Measurements from ENCODE around the gene KRT76. TPM values are rescaled to one million over a fixed set of nuclear protein-coding genes. Genes with fewer than 3 reads are reported as not detected.

Gene KRT76
- total RNA-seq (2014; rRNA removed; shearing (Covaris generic)), result not detected in 2 replicates
- polyA plus RNA-seq (2015; cell fraction: cytosol; rRNA removed), result not detected in 2 replicates
- not detected in 2 replicates for polyA plus RNA-seq (2015; cell fraction: nucleus; rRNA removed)

DNA sequence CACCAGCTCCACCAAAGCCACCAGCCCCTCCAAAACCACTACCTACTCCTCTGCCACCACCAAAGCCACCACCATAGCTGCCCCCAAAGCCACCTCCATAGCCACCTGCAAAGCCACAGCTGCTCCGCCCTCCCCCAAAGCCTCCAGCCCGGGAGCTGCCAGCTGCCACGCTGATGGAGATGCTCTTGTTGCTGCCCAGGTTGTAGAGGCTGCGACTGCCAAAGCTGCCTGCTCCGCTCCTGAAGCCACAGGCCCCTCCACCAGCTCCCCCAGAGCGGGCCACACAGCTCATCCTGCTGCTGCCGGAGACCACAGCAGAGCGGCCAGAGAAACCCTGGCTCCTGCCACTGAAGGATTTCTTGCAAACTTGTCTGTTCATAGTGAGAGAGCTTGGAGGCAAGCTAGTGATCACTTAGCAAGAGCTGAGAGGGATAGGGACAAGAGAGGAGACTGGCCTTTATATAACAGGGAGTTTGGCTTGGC, at the start of gene KRT76:
KRT76 (minus strand) TSS at position 433 of the 483 bp plus-strand sequence; CDS start at position 379, 54 bp downstream.
- no peak for DNase-seq (ENCODE audit: low read depth, low spot score)
- in situ Hi-C loops (cut with HindIII; ENCODE audit: low pct_unique_long_range_greater_than_20kb, low sequenced_read_pairs), result loop anchor here (25.0 kb wide), 1 partner anchor 140 kb away; no protein-coding TSS in a partner anchor

DNA sequence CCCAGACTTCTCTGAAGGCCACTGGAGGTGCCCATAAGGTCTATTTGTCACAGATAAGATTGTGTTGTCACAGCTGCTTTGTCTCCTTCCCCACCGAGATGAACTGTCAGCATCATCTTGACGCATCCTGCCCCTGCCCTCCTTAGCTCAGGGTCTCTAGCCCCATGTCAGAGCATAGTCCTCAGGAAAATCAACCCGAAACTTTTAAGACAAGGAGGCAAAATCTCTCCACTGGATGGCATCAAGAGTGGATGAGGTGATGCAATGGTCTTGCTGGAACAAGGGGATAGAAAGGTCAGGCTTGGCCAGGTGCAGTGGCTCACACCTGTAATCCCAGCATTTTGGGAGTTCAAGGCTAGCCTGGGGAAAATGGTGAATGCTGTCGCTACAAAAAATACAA, 48.8 kb upstream of the KRT76 start:
- no peak for DNase-seq (ENCODE audit: low read depth, low spot score)
- in situ Hi-C loops (cut with HindIII; ENCODE audit: low pct_unique_long_range_greater_than_20kb, low sequenced_read_pairs), result no loop called here

DNA sequence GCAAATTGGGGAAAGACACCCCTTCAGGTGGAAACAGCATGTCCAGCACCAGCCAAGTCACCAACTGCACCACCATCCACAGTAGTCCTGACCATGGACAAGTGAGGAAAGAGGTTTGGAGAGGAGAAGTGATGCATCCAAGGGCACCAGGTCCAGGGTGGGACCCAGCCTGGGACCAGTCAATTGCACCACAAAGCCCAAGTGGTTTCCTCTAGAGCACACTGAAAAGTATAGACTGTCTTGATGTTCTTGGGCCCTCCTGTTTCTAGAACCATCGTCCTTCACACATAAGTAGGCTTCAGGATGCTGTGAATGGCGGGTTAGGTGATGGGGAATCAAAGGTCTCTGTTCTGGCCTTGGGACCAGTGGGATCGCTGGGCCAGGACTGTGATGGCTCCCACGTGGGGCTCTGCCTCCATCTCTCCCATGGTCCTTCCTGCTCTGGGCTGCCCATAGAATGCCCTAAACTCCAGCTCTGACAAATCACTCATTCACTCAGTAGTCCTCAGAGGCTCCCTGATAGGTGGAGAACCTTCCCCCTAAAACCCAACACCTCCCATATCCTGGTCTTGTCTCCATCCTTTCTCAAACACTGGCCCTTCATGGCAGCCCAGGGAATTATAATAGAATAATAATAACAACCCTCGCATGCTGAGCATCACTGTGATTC, 47.7 kb upstream of the KRT76 start:
- DNase-seq (ENCODE audit: low read depth, low spot score), result no peak
- in situ Hi-C loops (cut with HindIII; ENCODE audit: low pct_unique_long_range_greater_than_20kb, low sequenced_read_pairs), result no loop called here

DNA sequence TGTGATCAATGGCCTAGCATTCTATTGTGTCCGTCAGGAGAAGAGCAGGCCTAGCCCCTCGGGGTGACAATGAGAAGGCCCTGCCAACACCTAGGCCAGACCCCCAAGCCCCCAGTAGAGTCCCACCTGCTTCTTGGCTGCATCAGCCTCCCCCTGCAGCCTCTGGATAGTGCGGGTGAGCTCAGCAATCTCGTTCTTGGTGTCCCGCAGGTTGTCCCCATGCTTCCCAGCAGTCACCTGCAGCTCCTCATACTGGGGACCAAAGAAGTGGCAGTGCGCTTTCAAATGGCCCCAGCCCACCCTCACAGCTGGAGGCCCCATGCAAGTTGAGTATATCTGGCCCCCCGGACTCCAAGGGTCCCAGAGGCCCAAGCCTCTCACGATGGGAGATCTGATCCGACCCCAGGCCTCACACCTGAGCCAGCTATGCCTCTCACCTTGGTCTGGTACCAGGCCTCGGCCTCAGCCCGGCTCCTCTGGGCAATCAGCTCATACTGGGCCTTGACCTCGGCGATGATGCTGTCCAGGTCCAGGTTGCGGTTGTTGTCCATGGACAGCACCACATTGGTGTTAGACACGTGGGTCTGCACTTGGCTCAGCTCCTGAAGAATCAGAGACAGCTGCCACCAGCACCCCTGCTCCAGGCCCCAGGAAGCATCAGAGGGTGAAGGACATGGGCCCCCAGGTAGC, 46.8 kb upstream of the KRT76 start:
- no peak for DNase-seq (ENCODE audit: low read depth, low spot score)
- in situ Hi-C loops (cut with HindIII; ENCODE audit: low pct_unique_long_range_greater_than_20kb, low sequenced_read_pairs), result no loop called here

DNA sequence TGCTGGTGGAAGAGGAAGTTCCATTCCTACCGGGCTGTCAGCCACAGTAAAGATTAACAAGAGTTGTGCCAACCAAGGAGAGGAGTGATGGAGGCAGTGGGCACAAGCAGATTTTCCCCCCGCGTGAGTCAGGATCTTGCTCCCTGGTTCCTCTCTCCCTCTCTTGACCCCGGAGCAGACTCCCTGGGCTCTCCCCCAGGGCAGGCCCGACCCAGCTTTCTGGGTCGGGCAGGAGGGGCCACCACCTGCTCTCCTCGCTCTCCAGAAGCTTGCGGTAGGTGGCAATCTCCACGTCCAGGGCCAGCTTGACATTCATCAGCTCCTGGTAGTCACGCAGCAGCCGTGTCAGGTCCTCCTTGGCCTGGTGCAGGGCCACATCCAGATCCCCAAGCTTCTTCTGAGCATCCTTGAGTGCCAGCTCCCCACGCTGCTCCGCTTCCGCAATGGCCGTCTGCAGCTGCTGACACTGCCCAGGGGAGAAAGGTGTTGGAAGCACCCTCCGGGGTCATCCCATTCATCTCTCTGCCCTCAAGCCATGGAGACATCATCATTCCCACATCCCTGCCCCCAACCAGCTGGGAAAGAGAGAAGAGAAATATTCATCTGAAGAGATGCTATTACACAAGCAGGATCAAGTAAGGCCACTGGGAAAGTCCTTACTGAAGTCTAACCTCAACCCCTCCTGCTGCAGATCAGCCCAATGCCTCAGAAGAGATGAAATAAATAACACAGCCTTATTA, 45.8 kb upstream of the KRT76 start:
- DNase-seq (ENCODE audit: low read depth, low spot score), result no peak
- in situ Hi-C loops (cut with HindIII; ENCODE audit: low pct_unique_long_range_greater_than_20kb, low sequenced_read_pairs), result no loop called here

DNA sequence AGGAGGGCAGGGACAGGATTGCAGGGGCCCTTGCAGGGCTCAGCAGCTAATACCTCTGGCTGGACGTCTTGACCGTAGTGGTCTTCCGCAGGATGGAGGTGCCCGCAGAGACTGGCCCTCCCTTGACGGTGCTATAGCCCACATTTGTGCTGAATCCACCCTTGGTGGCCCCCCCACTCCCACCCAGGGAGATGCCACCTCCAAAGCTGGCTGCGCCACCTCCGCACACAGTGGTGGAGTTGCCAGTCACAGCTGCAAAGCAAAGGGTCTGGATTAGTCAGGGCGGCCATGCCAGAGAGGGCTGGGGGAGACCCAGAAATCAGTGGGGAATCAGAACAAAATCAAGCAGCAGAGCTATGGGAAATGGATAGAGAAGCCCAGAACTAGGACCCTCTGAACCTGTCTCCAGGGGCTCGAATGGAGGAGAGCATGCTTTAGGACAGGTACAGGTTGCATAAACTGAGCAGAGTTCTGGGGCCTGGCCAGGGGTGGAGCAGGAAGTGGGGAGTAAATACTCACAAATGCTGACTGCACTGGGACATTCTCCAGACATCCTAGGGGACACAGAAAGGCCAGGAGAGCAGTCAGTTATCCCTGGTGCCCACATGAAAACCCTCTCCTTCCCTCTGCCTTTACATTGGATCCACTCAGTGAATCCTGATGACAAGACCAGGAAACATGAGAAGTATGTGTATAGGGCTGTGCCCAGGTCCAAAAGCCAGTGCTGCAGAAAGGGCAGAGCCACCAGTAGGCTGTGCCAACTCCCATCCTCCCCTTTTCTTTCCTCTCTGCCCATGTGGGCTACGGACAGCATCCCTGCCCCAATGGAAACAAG, 44.9 kb upstream of the KRT76 start:
- in situ Hi-C loops (cut with HindIII; ENCODE audit: low pct_unique_long_range_greater_than_20kb, low sequenced_read_pairs), result no loop called here
- no peak for DNase-seq (ENCODE audit: low read depth, low spot score)

DNA sequence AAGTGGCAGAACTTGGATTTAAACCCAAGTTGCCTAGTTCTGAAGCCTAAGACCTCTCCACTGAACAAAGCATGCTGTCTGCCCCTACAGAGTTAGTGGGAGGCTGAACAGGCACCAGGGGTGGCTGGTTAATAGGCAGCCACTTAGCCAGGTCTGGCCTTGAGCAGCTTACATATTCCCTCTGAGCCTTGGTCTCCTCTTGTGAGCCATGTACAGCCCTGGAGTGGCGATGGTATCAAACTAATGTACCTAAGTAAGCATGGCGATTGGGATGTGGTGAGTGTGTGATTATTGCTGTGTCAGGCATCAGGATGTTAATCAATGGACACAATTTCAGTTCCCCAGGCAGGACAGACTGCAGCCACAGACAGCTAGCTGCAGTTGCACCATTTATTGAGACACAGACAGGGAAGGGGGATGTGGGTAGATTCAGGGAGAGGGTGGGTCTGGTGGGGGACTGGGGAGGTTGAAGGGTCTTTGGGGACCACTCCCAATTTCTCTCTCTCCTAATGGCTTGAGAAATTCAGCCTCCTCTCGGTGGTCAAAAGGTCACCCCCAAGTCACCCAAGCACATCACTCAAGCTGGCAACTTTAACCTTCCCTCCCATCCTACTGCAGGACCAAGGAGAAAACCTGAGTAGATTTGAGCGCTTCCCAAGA, 44.1 kb upstream of the KRT76 start:
- no peak for DNase-seq (ENCODE audit: low read depth, low spot score)
- in situ Hi-C loops (cut with HindIII; ENCODE audit: low pct_unique_long_range_greater_than_20kb, low sequenced_read_pairs), result no loop called here

DNA sequence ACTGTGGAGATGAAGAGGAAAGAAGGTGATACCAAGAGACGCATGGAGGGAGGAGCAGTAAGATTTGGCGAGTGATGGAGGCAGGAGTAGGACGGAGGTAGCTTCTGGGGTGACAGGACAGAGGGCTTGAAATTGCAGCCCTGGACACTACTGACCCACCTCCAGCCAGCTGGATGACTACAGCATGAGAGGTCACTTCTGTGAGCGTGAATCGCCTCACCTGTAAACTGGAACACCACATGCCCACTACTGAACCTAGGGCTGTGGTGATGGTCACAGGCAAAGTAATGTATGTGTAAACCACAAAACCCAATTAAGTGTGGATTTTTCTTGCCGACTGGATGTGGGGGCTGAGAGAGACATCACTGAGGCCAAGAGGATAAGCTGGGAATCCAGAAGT, 43.4 kb upstream of the KRT76 start:
- in situ Hi-C loops (cut with HindIII; ENCODE audit: low pct_unique_long_range_greater_than_20kb, low sequenced_read_pairs), result no loop called here
- DNase-seq (ENCODE audit: low read depth, low spot score), result no peak

DNA sequence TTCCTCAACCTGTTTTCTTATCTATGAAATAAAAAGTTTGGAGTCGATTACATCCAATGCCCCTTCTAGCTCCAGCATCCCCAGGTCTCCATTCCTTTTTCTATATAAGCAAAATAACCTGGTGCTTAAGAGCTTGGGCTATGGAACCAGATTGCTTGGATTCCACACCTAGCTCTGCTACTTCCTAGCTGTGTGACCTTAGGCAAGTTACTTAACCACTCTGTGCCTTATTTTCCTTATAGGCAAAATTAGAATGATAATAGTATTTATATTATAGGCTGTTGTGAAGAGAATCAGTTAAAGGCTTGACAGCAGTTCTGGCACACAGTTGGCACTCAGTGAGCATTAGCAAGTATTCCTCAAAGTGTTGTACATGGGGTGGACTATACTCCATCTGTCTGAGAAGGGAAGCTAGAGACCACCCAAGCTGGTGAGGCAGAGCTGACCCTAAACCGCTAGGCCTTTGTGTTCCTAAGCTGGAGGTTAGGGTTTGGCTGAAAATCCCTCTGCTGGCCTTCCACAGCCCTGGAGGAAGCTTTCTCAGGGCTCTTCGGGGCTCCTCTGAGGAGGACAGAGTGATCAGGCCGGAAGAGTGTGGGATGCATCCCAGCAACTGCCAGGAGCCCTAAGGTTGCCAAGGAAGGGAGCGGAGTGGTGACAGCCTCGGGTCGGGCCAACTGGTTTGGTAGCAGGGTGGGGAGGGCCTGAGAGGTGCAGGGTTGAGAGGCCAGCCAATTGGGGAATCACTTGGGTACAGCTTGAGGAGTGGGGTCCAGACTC, 42.8 kb upstream of the KRT76 start:
- in situ Hi-C loops (cut with HindIII; ENCODE audit: low pct_unique_long_range_greater_than_20kb, low sequenced_read_pairs), result no loop called here
- no peak for DNase-seq (ENCODE audit: low read depth, low spot score)

DNA sequence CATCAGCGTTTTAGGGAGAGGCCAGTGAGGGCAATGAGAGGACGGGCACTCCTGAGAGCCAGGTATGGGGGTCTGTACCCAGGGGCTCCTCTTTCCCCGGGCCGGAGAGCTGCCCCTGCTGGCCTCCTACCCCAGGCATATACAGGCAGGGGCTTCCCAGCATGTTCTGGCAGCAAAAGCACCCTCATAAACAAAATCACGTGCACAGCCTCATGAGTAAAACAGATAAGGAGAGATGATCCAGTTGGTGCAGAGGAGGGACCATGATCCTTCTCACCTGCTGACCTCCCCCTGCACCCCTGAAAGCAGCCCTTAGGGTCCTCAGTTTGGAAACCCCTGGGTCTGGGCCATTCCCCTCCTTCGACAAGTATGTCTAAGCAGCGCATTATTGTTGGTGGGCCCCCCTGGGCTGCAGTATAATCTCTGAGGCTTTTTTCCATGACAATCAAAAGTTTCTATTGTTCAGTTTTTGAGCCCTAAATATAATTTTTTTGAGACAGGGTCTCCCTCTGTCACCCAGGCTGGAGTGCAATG, 41.8 kb upstream of the KRT76 start:
- in situ Hi-C loops (cut with HindIII; ENCODE audit: low pct_unique_long_range_greater_than_20kb, low sequenced_read_pairs), result no loop called here
- no peak for DNase-seq (ENCODE audit: low read depth, low spot score)

DNA sequence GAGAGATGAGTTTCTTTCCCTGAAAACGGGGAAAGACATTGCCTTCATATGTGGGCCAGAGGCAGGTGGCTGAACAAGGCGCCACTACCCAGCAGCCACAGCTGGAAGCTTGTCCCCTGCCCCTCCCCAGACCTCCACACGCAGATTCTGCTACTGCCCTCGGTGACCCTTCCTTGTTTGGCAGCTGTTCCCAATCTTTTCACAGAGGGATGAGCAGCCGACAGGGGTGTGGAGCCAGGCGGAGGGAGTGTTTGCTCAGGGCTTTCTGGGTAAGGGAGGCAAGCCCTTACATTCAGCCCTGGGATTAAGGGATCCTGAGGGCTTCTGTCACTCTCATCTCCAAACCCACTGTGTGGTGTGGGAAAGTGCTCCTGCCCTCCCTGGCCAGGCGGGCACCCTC, 41.2 kb upstream of the KRT76 start:
- DNase-seq (ENCODE audit: low read depth, low spot score), result no peak
- in situ Hi-C loops (cut with HindIII; ENCODE audit: low pct_unique_long_range_greater_than_20kb, low sequenced_read_pairs), result no loop called here

DNA sequence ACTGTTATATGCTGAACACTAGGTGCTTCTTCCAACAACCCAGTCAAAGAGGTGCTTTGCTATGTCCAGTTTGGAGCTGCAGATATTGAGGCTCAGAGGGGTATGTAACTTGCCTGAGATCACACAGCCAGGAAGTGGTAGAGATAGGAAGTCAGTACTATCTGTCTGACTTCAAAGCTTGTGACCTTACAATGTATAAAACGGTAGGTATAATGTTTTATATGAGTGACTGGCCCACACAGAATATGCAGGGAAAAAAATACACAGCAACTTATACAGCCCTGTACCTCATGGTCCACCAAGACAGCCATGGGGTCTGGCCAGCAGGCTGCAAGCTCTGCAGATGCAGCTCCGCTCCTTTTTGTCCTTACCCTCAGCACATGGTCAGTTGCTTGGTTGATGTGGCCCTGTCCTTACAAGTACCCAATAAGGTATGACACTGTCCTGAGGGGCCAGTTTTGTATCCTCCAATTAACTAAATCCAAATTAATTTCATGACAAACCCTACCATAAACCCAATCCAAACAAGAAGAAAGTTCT, 40.6 kb upstream of the KRT76 start:
- no peak for DNase-seq (ENCODE audit: low read depth, low spot score)
- in situ Hi-C loops (cut with HindIII; ENCODE audit: low pct_unique_long_range_greater_than_20kb, low sequenced_read_pairs), result no loop called here

DNA sequence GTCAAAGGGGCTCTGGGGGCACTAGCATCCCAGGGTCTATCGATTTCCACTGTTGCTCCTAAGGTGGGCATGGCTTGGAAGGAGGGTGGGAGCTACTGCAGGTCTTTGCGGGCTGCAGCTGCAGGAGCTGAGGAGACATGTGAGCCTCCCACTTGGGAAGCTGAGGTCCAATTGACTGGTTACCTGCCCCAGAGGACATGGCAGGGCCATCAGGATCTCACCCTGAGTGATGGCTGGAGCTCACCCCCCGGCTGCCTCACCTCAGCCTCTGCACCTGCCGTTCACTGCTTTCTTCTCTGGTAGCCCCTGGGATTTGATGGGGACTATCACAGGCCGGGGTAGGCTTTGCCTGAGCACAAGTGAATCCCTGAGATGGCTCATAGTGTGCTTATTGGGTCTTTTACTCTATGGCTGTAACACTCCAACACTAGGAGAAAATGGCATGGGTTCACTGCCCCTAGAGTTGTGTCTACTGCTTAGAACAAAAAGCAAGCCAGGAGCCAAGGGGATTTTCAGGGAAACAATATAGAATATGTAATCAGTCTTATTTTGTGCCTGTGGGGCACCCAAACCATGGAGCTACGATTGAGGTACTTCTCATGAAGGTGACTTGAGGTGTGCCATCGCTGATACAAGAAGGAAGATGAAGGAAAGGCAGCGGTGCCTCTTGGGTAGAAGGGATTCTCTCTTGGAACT, 40.0 kb upstream of the KRT76 start:
- no peak for DNase-seq (ENCODE audit: low read depth, low spot score)
- in situ Hi-C loops (cut with HindIII; ENCODE audit: low pct_unique_long_range_greater_than_20kb, low sequenced_read_pairs), result no loop called here

DNA sequence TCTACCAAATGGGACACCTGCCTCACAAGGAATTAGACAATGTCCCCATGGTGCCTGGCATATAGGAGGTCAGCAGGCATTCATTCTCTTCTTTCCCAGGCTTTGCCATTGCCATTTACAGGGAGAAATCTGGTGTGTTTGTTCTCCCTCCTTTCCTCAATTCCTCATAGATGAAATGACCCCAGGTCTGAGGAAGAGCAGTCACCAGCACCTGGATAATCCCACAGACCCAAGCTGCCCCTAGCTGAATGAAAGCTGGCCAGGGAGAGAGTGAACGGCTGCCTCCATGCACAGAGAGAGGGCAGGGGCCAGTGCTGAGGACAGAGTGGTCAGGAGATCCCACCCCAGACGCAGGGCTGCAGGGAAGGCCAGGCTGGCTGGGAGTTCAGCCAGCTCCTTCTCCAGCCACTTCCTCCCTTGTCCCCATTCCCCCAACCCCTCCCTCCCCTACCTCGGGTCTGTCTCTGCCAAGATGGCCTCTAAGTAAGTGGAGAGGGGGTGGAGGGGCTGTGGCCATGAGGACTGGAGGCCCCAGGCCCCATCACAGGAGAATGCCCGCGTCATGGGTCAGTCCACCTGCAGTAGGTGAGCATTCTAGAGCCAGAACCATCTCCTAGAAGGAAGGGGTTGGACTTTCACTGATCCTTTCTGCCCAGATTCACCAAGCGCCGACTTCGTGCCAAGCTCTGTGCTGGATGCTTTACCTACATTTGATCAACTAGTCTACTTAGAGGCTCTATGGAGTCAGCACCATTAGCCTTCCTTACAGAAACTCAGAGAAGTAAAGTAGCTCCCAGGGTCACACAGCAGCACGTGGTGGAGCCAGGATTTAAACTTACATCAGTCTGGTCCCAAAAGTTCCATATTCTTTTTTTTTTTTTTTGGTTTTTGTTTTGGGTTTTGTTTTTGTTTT, 38.8 kb upstream of the KRT76 start:
- in situ Hi-C loops (cut with HindIII; ENCODE audit: low pct_unique_long_range_greater_than_20kb, low sequenced_read_pairs), result no loop called here
- DNase-seq (ENCODE audit: low read depth, low spot score), result no peak

Measured in SK-MEL-5 (cell line).